GM19238 (cell line): ENCODE data around the gene PXDN.
"Not testable (repeated sequence)": the region's sequence is repeated elsewhere in the genome, so short reads cannot be mapped to it uniquely, and the experiment has no call there.

ENCODE experiments used
- DNase-seq: peaks from one replicate; pipeline ENCODE4 v3.0.0; 2011; ENCODE audit warnings: low spot score; ENCODE audit not compliant: insufficient read length

The PXDN gene

DNA sequence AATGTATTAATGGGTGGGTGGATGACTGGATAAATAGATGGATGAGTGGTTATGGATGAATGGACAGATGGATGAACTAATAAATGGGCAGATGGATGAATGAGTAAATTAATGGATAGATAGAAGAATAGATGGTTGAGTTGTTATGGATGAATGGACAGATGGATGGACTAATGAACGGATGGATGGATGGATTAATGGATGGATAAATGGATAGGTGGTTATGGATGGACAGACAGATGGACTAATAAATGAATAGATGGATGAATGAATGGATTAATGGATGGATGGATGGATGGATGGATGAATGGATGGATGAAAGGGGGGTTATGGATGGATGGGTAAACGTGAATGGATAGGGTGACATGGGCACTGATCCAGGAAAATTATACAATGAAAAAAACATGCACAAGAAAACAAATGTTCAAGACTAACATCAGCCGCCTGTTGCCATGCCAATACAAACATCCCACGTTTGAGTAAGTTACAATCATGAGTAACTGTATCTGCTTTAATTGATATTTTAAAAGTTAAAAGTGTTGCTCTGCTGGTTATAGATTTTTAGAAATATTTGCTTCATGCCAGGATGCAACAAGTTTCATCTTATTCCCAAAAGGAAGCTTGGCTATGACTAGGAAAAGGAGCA lies 20.8 kb downstream of the PXDN start:
- no peak for DNase-seq

DNA sequence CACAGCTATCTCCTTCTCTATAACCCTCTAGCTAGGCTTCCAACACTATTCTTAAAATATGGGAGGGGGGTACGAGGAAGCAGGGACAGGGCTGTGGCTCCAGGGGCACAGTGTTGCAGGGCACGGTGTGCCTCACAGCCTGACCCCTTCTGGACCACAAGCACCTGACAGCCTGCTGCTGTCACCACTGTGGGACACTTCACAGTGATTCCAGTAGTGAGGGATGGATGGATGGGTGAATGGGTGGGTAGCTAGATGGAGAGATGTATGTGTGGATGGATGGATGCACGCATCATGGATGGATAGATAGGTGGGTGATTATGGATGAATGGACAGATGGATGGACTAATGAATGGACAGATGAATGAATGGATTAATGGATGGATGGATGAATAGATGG lies 21.6 kb downstream of the PXDN start:
- DNase-seq = no peak

GRCh38 chr2:1721706-1722646 lies 22.3 kb downstream of the PXDN start:
- DNase-seq = no peak

GRCh38 chr2:1718339-1719220 lies 25.7 kb downstream of the PXDN start:
- no peak for DNase-seq

DNA sequence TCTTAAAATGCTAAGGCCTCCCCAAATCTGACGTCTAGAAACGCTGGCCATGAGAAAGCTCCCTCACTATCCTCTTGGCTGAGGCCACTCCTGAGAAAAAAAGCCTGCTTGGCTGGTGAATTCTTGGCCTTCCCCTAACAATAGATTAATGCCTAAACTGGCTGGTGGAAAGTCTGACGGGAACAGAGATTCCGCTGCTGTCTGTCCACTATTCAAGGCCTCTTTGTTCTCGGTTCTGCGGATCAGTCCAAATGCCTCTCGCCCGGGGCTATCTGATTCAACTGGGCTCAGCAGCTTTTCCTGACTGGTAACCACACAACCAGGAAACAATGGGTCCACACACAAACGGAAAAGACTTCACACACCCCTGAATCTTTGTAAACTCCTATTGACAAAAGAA lies 27.2 kb downstream of the PXDN start:
- DNase-seq = no peak

DNA sequence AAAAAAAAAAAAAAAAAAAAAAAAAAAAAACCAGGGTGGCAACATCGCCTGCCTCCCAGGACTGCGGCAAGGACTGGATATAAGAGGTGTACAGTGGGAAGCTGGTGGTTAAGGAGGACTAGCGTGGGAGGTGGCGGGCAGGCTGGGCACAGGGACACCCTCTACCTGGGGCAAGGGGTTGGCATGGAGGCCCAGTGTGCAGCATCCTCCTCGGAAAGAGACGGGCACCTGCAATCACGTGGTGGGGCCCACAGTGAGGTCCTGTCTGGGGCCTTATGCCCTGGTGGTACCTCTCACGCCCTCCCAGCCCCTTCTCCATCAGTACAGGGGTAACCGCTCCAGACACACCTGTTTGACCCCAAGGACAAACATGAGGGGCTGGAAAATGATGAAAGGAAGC lies 27.9 kb downstream of the PXDN start:
- no peak for DNase-seq

- DNase-seq = not testable (repeated sequence)
These were observed 28.4 kb downstream of the PXDN start for GRCh38 chr2:1716014-1716305.

DNA sequence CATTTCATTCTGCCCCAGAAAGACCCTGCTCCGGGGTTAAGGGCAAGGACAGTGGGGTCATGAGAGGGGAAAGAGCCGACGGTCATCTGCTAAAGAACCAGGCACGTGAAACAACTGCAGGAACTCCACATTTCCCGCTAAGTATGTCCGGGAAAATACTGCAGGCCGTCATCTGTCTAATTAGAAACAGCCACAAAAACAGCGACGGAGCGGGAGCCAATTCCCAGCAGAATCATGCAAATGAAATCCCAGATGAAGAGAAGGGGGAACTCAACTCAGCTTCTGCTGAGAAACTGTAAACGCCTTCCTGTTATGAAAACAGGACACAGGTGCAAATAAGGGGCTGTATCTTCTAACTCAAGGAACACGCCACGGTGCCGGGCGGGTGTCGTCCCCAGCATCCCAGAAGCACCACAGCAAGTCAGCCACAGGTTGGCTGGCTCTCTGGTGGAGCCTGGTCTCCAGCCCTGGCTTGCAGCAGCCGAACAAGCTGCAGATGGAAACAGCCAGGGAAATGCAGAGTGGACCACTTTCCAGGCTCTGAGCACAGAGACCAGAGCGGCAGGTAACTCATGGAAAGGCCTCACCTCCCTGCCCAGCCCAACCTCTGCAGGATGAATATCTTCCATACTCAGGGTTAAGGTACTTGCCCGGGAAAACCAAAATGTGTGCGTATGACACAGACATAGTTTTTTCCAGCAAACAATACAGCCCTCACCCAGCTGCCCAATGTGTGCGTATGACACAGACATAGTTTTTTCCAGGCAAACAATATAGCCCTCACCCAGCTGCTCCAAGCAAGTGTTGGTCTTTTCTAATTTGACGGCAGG lies 28.9 kb downstream of the PXDN start:
- no peak for DNase-seq

GRCh38 chr2:1714291-1715064 lies 29.8 kb downstream of the PXDN start:
- DNase-seq = no peak

DNA sequence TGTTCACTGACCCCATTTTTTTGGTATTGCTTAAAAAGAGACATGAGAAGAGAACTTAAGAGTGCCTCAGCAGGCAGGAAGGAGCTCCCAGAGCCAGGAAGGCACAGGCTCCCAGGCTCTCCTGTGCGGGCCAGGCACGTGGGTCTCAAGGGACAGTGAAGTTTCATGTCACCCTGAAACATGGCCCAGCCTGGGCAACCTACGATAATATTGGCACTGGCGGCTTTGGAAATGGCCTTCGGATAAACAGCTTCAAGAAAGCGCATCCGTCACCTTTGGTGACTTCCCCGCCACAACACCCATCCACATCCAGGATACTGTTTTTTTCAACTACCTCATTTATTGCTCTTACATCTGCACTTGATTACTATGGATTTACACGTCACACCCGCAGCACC lies 30.5 kb downstream of the PXDN start:
- DNase-seq = no peak

DNA sequence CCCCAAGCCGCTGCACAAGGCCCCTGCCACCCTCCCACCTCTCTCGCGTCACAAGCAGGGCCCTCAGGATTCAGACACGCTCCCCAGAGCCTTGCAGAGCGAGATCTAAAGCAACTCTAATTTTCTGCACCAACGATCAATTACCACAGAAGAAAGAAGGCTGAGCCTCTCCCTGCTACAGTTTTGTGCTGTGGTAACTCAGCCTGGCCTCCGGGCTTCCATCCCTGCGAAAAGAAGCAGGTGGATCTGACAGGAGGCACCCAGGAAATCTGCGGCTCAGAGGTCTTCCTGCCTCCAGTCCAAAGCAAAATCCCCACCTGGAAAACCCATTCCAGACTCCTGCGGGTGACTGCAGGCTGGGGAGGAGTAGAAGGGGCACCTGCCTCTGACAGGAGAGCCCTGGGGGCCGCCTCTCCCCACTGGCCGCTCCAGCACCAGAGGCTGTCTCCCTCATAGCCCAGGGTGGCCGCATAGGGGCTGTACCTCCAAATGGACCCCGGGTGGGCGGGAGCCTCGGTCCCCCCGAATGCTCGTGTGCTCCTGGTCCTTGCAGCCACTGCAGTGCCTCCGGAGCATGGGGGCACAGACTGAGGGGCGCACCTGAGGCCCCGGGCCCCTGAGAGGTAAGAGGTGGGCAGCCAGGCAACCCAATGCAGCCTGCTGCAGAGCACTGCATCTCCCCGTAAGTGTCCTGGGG lies 31.0 kb downstream of the PXDN start:
- DNase-seq = no peak

DNA sequence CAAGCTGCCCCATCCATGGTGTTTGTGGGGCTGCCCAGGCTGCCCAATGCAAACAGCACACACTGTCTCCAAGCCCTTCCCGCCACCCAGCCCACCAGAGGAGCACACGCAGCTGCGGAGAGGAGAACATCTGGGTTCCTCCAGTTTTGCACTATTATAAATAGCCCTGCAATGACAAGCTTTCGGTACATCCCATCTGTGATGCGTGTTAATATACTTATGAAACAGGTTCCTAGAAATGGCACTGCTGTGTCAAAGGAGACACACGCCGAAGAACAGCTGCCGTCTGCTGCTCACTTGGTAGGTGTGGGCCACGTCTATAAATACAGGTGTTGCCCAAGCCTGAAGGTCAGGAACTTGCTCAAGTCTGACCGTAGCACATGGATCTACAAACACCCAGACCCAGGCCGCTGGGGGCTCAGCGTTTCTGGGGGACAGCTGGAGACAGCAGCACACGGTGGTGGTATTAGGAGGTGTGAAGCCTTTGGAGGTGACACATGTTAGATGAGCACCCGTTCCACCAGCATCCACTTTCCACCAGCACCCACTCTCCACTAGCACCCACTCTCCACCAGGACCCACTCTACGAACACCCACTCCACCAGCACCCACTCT lies 34.3 kb downstream of the PXDN start:
- DNase-seq = no peak

DNA sequence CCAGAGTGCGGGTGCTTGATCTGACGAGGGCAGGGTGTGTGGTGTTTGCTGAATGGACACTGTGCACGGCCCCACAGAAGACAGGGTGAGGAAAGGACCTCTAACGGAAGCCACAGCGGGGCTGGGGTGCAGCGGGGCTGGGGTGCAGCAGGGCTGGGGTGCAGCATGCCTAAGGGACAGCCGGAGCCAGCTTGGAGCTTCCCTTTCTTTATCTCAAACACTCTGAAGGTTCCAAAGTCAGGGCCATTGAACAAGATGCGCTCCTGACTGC lies 35.0 kb downstream of the PXDN start:
- no peak for DNase-seq

GRCh38 chr2:1708476-1709334 lies 35.6 kb downstream of the PXDN start:
- DNase-seq = no peak

DNA sequence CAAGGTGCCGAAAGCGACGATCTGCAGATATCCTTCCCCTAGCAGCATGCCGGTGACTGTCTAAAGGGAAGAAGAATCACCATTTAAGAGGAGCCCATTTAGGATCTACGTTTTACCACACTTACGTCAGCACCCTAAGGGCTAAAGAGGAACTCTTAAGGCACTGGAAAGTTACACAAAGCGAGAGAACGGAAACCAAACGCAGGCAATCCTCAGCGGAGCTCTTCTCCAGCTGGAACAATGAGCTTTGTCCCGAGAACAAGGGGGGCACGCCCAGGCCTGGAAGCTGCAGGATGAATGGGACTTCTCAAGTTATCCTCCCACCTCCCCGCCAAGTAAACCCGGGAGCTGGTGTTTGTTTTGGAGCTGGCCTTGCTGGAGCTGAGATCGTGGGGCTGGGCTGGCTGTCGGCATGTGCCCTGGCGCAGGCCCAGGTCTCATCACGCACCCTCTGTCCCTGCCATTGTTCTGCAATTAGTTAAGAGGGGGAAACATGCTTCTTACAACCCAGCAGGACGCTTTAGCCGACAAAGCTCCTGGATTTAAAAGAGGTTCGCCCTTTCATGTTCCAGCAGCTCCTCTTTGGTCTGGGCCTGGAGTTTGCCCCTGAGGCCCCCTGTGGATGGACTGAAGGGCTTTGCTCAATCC lies 36.4 kb downstream of the PXDN start:
- DNase-seq = no peak

DNA sequence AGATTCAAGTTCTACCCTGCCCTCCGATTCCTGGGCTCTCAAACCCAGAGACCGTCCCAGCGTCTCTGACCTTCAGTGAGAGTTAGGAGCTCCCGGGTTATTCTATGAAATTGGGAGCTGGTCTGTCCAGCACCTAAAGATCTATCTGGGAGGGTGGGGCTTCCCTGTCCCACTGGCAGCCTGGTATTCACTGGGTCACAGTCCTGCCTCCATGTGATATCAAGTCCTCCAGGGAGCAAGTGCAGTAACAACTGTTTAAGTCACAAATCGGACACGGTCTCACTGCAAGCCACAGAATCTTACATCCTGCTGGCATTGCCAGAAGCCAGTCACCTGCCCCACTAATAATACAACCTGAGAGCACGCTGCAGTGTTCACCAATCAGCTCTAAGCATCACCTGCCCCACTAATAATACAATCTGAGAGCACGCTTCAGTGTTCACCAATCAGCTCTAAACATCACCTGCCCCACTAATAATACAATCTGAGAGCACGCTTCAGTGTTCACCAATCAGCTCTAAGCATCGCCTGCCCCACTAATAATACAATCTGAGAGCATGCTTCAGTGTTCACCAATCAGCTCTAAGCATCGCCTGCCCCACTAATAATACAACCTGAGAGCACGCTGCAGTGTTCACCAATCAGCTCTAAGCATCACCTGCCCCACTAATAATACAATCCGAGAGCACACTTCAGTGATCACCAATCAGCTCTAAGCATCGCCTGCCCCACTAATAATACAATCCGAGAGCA lies 38.0 kb downstream of the PXDN start:
- DNase-seq = not testable (repeated sequence)

DNA sequence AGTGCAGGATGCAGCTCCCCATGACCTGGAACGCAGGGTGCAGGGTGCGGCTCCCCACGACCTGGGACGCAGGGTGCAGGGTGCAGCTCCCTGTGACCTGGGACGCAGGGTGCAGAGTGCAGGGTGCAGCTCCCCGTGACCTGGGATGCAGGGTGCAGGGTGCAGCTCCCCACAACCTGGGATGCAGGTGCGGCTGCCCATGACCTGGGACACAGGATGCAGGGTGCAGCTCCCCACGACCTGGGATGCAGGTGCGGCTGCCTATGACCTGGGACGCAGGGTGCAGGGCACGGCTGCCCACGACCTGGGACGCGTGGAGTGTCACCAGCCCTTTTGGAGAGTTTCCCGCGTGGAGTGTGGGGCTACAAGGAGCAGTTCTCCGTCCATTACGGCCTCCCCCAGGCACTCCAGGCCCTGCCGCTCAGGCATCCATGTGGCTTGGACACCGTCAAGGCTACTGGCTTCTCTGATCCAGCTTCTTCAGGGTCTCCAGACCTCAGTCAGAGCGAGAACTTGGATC lies 38.7 kb downstream of the PXDN start:
- no peak for DNase-seq
